ENCODE data around the gene SYNGR3.

Gene SYNGR3

GRCh38 chr16:1976951-1977874, 12.6 kb upstream of the SYNGR3 start:
- no peak for DNase-seq

- DNase-seq = no peak
These were observed 11.9 kb upstream of the SYNGR3 start for GRCh38 chr16:1977875-1978268.

GRCh38 chr16:1978476-1979120, 11.2 kb upstream of the SYNGR3 start:
- no peak for DNase-seq

GRCh38 chr16:1979271-1980029, 10.3 kb upstream of the SYNGR3 start:
- no peak for DNase-seq

GRCh38 chr16:1980030-1980769, 9.6 kb upstream of the SYNGR3 start:
- DNase-seq = no peak

- no peak for DNase-seq
These were observed 9.0 kb upstream of the SYNGR3 start for GRCh38 chr16:1980770-1981087.

- no peak for DNase-seq
These were observed 8.4 kb upstream of the SYNGR3 start, which contains the start of gene NOXO1 for GRCh38 chr16:1981398-1981836. NOXO1 (minus strand) TSS chr16:1981469; CDS start chr16:1981179, 290 bp downstream.

- DNase-seq = no peak
These were observed 7.7 kb upstream of the SYNGR3 start for GRCh38 chr16:1982013-1982433.

- DNase-seq = no peak
These were observed 6.7 kb upstream of the SYNGR3 start for GRCh38 chr16:1982991-1983543.

GRCh38 chr16:1983544-1984346, 6.0 kb upstream of the SYNGR3 start, which contains the start of gene GFER:
GFER (plus strand) TSS chr16:1984193; CDS start chr16:1984219, 26 bp downstream.
- DNase-seq = peak; percentile 83

- no peak for DNase-seq
These were observed 5.2 kb upstream of the SYNGR3 start for GRCh38 chr16:1984347-1985225.

GRCh38 chr16:1985466-1986150, 4.2 kb upstream of the SYNGR3 start:
- DNase-seq = no peak

- no peak for DNase-seq
These were observed 2.6 kb upstream of the SYNGR3 start for GRCh38 chr16:1987198-1987597.

GRCh38 chr16:1990101-1990350, 256 bp downstream of the SYNGR3 start:
- DNase-seq = no peak

- peak; percentile 68 for DNase-seq
These were observed 773 bp downstream of the SYNGR3 start for GRCh38 chr16:1990351-1991134.

GRCh38 chr16:1991135-1991551, 1.4 kb downstream of the SYNGR3 start:
- DNase-seq = peak; percentile 79

GRCh38 chr16:1991588-1991947, 1.8 kb downstream of the SYNGR3 start:
- DNase-seq = no peak

- peak; percentile 96 for DNase-seq
These were observed 2.4 kb downstream of the SYNGR3 start for GRCh38 chr16:1991948-1992703.
